Suprapubic skin (tissue), 4 donors: ENCODE results near the gene ARFGAP1.
"Not testable (repeated sequence)": the region's sequence is repeated elsewhere in the genome, so short reads cannot be mapped to it uniquely, and the experiment has no call there.

Source experiments
- CTCF ChIP-seq, 2 donors: fragments of 200-600 bp in 1 of 2; fragments of 450-650 bp in 1 of 2; sonication (generic) in 1 of 2; IDR thresholded peaks; one replicate each; pipeline ENCODE4 v1.5.1; 2016 to 2019; ENCODE audit warnings: antibody characterized with exemption in 2 of 2, mild to moderate bottlenecking in 1 of 2, moderate library complexity in 1 of 2
- EP300 ChIP-seq: sonication (generic); formaldehyde crosslinking; IDR thresholded peaks from one replicate; pipeline ENCODE4 v1.6.1; 2017; ENCODE audit warnings: antibody characterized with exemption
- POLR2A ChIP-seq, 2 donors: fragments of 450-650 bp; IDR thresholded peaks; one replicate each; pipeline ENCODE4 v1.6.1; 2017; ENCODE audit warnings: antibody characterized with exemption in 2 of 2, mild to moderate bottlenecking in 2 of 2, moderate library complexity in 2 of 2
- POLR2AphosphoS5 ChIP-seq, 3 donors: sonication (generic); formaldehyde crosslinking; IDR thresholded peaks; one replicate each; pipeline ENCODE4 v1.6.1; 2017; ENCODE audit warnings: antibody characterized with exemption in 3 of 3

GRCh38 chr20:63251350-63251749 lies 21.3 kb upstream of the ARFGAP1 start:
- not testable (repeated sequence) for TF ChIP-seq POLR2A (IDR thresholded peaks at IDR 0.05); CTCF (IDR thresholded peaks at IDR 0.05); EP300; POLR2AphosphoS5 (IDR thresholded peaks at IDR 0.05)
